Peyer's patch (tissue), 4 donors: ENCODE results near the gene PAGE4.

Experiments
- POLR2A ChIP-seq, 2 donors: fragments of 450-650 bp; IDR thresholded peaks; one replicate each; pipeline ENCODE4 v1.5.1; 2017; ENCODE audit warnings: antibody characterized with exemption in 2 of 2, mild to moderate bottlenecking in 2 of 2, moderate library complexity in 2 of 2
- TF ChIP-seq, protein P1 (sequence below), 6 experiments: fragments of 450-650 bp in 4 of 6; fragments of 200-600 bp in 2 of 6; sonication (generic) in 1 of 6; IDR thresholded peaks; one replicate each; pipeline ENCODE4 v1.5.1; 2017 to 2019; ENCODE audit warnings: antibody characterized with exemption in 6 of 6, mild to moderate bottlenecking in 3 of 6, moderate library complexity in 1 of 6

DNA sequence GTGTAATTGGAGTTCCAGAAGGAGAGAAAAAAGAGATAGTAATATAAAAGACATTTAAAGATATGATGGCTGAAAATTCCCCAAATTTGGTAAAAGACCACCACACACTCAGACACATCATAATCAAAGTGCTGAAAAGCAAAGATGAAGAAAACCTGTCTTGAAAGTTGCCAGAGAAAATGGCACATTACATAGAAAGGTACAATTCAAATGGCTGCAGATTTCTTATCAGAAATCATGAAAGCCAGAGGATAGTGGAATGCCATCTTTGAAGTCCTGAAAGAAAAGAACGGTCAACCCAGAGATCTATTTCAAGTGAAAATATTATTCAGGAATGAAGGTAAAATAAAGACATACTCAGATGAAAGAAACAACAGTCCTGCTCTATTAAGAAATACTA, 29.3 kb upstream of the PAGE4 start:
- TF ChIP-seq POLR2A (IDR thresholded peaks at IDR 0.05): no peak
- TF ChIP-seq, protein P1, sequence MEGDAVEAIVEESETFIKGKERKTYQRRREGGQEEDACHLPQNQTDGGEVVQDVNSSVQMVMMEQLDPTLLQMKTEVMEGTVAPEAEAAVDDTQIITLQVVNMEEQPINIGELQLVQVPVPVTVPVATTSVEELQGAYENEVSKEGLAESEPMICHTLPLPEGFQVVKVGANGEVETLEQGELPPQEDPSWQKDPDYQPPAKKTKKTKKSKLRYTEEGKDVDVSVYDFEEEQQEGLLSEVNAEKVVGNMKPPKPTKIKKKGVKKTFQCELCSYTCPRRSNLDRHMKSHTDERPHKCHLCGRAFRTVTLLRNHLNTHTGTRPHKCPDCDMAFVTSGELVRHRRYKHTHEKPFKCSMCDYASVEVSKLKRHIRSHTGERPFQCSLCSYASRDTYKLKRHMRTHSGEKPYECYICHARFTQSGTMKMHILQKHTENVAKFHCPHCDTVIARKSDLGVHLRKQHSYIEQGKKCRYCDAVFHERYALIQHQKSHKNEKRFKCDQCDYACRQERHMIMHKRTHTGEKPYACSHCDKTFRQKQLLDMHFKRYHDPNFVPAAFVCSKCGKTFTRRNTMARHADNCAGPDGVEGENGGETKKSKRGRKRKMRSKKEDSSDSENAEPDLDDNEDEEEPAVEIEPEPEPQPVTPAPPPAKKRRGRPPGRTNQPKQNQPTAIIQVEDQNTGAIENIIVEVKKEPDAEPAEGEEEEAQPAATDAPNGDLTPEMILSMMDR (IDR thresholded peaks at IDR 0.05): no peak
